Osteoblast (primary cell): ENCODE data around the gene RASGRF2. TPM values are rescaled to one million over a fixed set of nuclear protein-coding genes. Genes with fewer than 3 reads are reported as not detected.
"Not testable (repeated sequence)": the region's sequence is repeated elsewhere in the genome, so short reads cannot be mapped to it uniquely, and the experiment has no call there.

ENCODE experiments used
- DNase-seq: peaks from one replicate; pipeline ENCODE4 v3.0.0; 2011; ENCODE audit warnings: low spot score, mixed read lengths; ENCODE audit not compliant: insufficient read length; ENCODE audit errors: missing footprints
- H2AFZ ChIP-seq: 2 replicates; pipeline ENCODE4 v1.6.0; 2011; ENCODE audit warnings: mild to moderate bottlenecking, low read length
- H3K27ac ChIP-seq: 2 replicates; pipeline ENCODE4 v1.5.1; 2011; ENCODE audit warnings: mild to moderate bottlenecking, low read depth, low read length, moderate library complexity
- H3K27me3 ChIP-seq: 2 replicates; pipeline ENCODE4 v1.6.0; 2012; ENCODE audit warnings: mild to moderate bottlenecking, control low read depth, inconsistent platforms, low read length, moderate library complexity; ENCODE audit not compliant: insufficient read depth
- H3K36me3 ChIP-seq: 2 replicates; pipeline ENCODE4 v1.5.1; 2011; ENCODE audit warnings: mild to moderate bottlenecking, low read length, control low read depth, moderate library complexity; ENCODE audit not compliant: insufficient read depth
- H3K4me1 ChIP-seq: 2 replicates; pipeline ENCODE4 v1.5.1; 2011; ENCODE audit warnings: mild to moderate bottlenecking, low read length, control low read depth, moderate library complexity; ENCODE audit not compliant: insufficient read depth
- H3K4me2 ChIP-seq: 2 replicates; pipeline ENCODE4 v1.6.0; 2011; ENCODE audit warnings: mild to moderate bottlenecking, low read length; ENCODE audit not compliant: insufficient read depth
- H3K4me3 ChIP-seq: fragments of 200-600 bp; sonication (generic); 3 replicates; pipeline ENCODE4 v1.5.1; 2012; ENCODE audit warnings: mild to moderate bottlenecking, low read length, inconsistent platforms; ENCODE audit not compliant: insufficient read depth
- H3K79me2 ChIP-seq: 2 replicates; pipeline ENCODE4 v1.6.0; 2012; ENCODE audit warnings: mild to moderate bottlenecking, low read length, control low read depth, inconsistent platforms; ENCODE audit not compliant: insufficient read depth
- H3K9me3 ChIP-seq: 2 replicates; pipeline ENCODE4 v1.5.1; 2011; ENCODE audit warnings: low read depth, low read length, control low read depth
- H4K20me1 ChIP-seq: 2 replicates; pipeline ENCODE4 v1.6.0; 2012; ENCODE audit warnings: mild to moderate bottlenecking, low read length, control low read depth; ENCODE audit not compliant: insufficient read depth
- total RNA-seq: library from RNA; depleted of rRNA; stranded (reverse); fragments of >200 nt; gene quantifications from 2 replicates; pipeline ENCODE4 v1.2.3, GENCODE V29; 2012
- TF ChIP-seq, protein P1 (sequence below): IDR thresholded peaks from 2 replicates; pipeline ENCODE4 v1.5.1; 2011; ENCODE audit warnings: mild to moderate bottlenecking, low read depth, low read length, moderate library complexity; ENCODE audit errors: extremely low read depth

The RASGRF2 gene
- total RNA-seq, 1 donor: under 0.01 TPM

DNA sequence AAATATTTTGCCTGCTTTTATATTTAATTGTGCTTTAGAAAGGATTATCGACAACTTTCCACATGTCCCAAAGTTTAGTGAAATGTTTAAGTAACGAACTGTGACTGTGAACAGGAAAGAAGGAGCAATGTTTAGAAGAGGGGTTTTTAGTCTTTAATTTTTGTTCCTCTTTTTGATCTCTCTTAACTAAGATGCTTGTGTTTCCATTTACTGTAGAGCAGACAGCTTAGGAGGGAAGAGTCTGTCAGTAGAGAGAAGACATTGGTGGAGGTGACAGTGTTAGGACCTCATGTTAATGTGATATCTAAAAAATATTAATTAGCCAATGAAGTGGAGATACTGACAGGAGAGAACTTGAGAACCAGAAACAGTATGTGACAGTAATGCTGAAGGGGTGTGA lies 92.2 kb downstream of the RASGRF2 start:
- peaks cover 3% of the 10 kb centered on the region for H3K27me3 ChIP-seq
- no peak overlapping the region for H3K27ac ChIP-seq
- TF ChIP-seq, protein P1, sequence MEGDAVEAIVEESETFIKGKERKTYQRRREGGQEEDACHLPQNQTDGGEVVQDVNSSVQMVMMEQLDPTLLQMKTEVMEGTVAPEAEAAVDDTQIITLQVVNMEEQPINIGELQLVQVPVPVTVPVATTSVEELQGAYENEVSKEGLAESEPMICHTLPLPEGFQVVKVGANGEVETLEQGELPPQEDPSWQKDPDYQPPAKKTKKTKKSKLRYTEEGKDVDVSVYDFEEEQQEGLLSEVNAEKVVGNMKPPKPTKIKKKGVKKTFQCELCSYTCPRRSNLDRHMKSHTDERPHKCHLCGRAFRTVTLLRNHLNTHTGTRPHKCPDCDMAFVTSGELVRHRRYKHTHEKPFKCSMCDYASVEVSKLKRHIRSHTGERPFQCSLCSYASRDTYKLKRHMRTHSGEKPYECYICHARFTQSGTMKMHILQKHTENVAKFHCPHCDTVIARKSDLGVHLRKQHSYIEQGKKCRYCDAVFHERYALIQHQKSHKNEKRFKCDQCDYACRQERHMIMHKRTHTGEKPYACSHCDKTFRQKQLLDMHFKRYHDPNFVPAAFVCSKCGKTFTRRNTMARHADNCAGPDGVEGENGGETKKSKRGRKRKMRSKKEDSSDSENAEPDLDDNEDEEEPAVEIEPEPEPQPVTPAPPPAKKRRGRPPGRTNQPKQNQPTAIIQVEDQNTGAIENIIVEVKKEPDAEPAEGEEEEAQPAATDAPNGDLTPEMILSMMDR: no peak
- H4K20me1 ChIP-seq: no peaks in the 10 kb centered on the region
- no peak overlapping the region for H3K4me3 ChIP-seq
- H3K4me2 ChIP-seq: no peak overlapping the region
- H3K4me1 ChIP-seq: no peaks in the 10 kb centered on the region
- no peaks in the 10 kb centered on the region for H3K9me3 ChIP-seq
- H3K79me2 ChIP-seq: no peaks in the 10 kb centered on the region
- H2AFZ ChIP-seq: no peak overlapping the region
- DNase-seq: no peak
- no peaks in the 10 kb centered on the region for H3K36me3 ChIP-seq

DNA sequence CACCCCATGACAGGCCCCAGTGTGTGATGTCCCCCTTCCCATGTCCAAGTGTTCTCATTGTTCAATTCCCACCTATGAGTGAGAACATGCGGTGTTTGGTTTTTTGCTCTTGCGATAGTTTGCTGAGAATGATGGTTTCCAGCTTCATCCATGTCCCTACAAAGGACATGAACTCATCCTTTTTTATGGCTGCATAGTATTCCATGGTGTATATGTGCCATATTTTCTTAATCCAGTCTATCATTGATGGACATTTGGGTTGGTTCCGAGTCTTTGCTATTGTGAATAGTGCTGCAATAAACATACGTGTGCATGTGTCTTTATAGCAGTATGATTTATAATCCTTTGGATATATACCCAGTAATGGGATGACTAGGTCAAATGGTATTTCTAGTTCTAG lies 93.1 kb downstream of the RASGRF2 start:
- H3K9me3 ChIP-seq, H2AFZ ChIP-seq, H3K4me1 ChIP-seq, DNase-seq, H3K27ac ChIP-seq, H3K4me2 ChIP-seq, H3K4me3 ChIP-seq, H4K20me1 ChIP-seq, H3K79me2 ChIP-seq, H3K36me3 ChIP-seq, H3K27me3 ChIP-seq: not testable (repeated sequence)

DNA sequence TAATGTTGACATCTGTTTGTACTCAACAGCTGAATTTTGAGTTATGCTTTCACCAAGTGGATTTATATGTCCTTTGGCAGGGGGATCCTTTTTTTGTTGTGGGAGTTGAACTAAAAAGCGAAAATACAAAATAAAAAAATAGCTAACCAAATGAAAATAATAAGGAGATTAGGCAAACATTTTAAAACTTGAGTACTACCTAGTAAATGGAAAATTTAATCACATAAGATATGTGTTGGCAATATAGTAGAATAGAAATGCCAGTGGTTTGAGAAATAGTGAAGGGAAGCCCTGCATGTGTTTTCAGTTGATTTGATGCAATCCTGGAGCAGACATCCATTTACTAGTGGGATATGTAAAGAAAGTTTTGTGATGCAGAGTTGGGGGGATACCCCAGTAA lies 98.0 kb downstream of the RASGRF2 start:
- H3K36me3 ChIP-seq: no peaks in the 10 kb centered on the region
- H3K79me2 ChIP-seq: no peaks in the 10 kb centered on the region
- no peaks in the 10 kb centered on the region for H3K9me3 ChIP-seq
- no peaks in the 10 kb centered on the region for H3K27me3 ChIP-seq
- no peak overlapping the region for H3K4me3 ChIP-seq
- no peak overlapping the region for H3K27ac ChIP-seq
- no peak overlapping the region for H3K4me2 ChIP-seq
- no peaks in the 10 kb centered on the region for H3K4me1 ChIP-seq
- DNase-seq: no peak
- no peaks in the 10 kb centered on the region for H4K20me1 ChIP-seq
- no peak overlapping the region for H2AFZ ChIP-seq
- TF ChIP-seq, protein P1: no peak

DNA sequence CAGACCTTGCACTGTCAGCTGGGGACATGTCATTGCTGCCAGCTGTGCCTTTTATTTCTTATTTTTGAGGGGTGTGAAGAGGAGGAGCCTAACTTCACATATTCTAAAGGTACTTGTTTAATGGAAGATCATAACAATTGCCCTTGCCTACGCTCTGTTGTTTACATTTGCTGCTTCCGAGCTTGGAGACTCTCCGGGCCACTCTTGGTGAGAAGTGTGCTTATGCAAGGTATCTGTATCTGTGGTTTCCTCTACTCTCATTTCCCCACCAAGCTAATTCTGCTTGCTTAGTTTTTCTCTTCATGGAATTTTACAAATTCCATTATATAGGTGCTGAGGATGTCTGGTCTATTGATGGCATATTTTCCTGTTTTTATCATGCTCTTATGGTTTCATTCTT lies 105.3 kb downstream of the RASGRF2 start:
- TF ChIP-seq, protein P1: no peak
- Histone ChIP-seq H3K79me2 (no peaks in the 10 kb centered on the region), H3K4me3 (no peak overlapping the region), H2AFZ (no peak overlapping the region), H4K20me1 (no peaks in the 10 kb centered on the region), H3K36me3 (no peaks in the 10 kb centered on the region), H3K27ac (no peak overlapping the region), H3K9me3 (no peaks in the 10 kb centered on the region), H3K4me2 (no peak overlapping the region), H3K4me1 (no peaks in the 10 kb centered on the region), H3K27me3 (no peaks in the 10 kb centered on the region)
- DNase-seq: no peak
